GM15510 (cell line): Measurements from ENCODE around the gene LCN2.

ENCODE experiments used
- POLR2A ChIP-seq: IDR thresholded peaks from 3 replicates; pipeline ENCODE4 v1.6.1; 2011; ENCODE audit warnings: borderline replicate concordance; ENCODE audit not compliant: insufficient read length; ENCODE audit errors: extremely low read depth

LCN2 gene

DNA sequence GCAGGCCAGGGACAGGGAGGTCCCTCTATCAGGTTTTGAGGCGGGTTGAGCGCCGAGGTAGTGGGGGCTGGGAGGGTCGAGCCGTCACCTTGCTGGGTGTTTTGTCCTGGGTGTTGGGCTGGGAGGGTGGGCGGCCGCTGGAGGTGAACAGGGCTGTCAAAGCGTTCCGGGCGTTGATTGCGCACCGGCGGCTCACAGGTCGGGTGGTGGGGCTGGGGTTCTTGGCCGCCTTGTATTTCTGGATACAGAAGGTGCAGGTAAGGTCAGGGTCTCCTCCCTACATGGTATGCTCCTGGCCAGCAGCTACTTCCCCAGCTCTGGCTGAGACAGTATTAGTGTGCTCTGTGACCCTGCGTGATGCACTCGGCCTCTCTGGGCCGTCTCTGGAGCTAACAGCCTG, 16.9 kb downstream of the LCN2 start:
- no peak for TF ChIP-seq POLR2A

DNA sequence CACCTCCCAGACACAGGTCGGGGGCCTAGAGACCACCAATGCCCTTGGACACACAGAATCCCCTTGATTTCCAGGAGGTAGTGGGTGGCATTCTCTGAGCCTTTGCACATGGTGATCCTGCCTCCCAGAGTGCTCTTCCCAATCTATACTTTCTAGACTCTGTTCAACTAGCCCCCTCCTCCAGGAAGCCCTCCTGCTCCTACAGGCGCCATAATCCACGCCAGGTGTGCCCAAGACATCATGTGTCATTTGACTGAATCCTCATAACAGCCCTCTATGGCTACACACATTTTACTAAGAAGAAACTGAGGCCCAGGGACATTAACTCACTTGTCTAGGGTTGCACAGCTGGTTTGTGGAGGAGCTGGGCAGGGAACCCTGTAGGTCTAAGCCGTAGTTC, 18.0 kb downstream of the LCN2 start:
- no peak for TF ChIP-seq POLR2A

GRCh38 chr9:128168731-128169308, 19.6 kb downstream of the LCN2 start:
- TF ChIP-seq POLR2A = no peak

DNA sequence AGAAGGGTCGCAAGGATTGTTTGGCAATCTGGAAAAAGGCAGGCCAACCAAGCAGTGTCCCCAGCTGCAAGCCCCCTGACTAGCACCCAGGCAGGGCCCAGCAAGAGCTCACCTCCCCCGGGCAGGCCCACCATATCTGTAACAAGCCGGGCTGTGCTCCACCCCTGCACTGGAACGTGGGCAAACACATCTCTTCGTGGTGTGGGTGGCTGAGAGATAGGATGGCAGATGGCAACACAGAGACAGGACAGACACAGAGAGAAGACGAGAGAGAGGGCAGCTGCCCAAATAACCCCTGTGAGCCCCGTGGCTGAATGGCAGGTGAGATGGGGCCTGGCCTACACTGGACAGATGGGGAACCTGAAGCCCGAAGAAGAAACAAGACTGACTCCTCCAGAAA, 20.2 kb downstream of the LCN2 start:
- TF ChIP-seq POLR2A = no peak

GRCh38 chr9:128169925-128170324, 20.7 kb downstream of the LCN2 start:
- TF ChIP-seq POLR2A = no peak

- no peak for TF ChIP-seq POLR2A
Observed at GRCh38 chr9:128174062-128174461, 24.8 kb downstream of the LCN2 start.

DNA sequence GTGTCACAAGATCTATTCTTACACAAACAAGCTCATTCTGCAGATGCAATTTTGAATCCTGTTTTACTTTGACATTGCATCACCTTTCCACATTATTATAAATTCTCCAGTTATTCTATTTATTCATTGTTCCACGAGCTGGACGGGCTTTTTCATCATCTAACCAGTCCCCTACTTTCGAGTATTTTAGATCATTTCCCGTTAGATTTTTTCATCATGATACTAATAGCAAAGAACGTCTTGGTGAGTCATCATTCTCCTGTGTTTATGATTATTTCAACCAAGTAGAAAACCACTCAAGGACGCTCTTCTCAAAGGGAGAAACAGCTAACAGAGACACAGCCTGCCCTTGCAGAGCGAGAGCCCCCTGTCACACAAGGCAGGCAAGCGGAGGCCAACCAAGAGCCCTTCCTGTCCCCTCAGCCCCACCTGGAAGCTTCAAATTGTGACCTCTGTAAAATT, 25.9 kb downstream of the LCN2 start:
- TF ChIP-seq POLR2A = no peak

- no peak for TF ChIP-seq POLR2A
Observed at GRCh38 chr9:128175726-128176125, 26.5 kb downstream of the LCN2 start.

DNA sequence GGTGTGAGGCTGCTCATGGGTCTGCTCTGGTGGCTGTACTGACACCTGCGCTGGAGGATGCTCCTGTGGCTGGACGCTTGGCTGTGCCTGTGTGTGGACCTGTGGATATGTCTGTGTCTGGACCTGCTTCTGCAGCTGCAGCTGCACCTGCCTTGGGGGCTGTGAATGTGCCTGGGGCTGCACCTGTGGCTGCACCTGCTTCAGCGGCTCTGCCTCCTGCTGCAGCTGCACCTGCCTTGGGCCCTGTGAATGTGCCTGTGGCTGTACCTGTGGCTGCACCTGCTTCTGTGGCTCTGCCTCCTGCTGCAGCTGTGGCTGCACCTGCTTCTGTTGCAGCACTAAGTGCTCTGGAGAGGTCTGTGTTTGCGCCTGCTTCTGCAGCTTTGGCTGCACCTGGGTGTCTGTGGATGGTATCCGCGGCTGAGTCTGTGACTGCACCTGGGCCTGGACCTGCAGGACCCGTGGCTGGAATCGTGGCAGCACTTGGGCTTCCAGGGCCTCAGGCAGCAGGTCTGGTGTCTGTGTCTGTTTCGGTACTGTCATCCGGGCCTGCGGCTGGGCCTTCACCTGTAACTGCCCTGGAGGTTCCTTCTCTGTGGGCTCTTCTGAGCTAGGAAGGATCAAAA, 29.7 kb downstream of the LCN2 start:
- TF ChIP-seq POLR2A = no peak

- TF ChIP-seq POLR2A = no peak
Observed at GRCh38 chr9:128180001-128180400, 30.7 kb downstream of the LCN2 start.

- TF ChIP-seq POLR2A = no peak
Observed at GRCh38 chr9:128180447-128180846, 31.2 kb downstream of the LCN2 start.

DNA sequence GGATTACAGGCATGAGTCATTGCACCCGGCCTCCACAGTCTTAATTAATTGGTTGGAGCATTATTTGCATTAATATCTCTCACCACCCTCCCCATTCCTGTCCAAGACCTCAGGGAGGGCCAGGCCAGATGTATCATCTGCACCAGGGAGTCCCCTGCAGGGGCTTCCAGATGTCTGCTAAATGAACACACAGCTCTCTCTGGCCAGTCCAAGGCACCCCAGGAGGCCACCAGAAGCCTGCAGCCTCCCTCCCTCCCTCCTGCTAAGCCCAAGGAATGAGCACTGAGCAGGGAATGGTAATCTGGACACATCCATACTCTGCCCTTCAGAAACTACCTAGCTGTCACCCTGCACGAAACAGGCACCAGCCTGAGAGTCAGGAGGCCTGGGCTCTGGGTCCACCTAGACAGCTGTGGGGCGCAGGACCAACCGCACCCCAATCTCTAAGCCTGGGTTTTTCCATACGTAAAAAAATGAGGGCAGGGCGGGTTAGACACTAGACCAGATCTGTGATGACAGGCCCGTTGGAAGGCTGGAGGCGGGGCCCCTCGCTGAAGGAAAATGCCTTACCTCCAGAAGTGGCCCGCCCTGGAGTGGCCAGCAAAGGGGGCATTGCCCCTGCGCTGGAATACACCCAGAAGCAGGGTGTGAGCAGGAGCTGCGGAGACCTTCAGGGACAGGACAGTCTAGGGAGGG, 33.8 kb downstream of the LCN2 start:
- TF ChIP-seq POLR2A = no peak

- no peak for TF ChIP-seq POLR2A
Observed at GRCh38 chr9:128185979-128186965, 37.0 kb downstream of the LCN2 start.

GRCh38 chr9:128187361-128187760, 38.1 kb downstream of the LCN2 start:
- no peak for TF ChIP-seq POLR2A

DNA sequence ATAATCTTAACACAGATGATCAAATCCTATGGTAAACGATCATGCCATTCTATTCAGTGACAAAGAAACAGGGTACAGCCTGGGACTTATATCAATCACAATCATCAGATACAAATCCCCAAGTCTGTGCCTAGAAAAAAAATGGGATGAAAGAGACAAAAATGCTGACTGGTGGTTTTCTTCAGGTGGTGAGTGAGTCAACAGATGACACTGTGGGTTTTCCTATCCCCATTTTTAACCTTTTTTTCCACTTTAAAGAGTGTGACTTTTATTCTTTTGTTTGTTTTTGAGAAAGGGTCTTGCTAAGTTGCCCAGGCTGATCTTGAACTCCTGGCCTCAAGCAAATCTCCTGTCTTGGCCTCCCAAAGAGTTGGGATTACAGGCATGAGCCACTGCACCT, 39.0 kb downstream of the LCN2 start:
- TF ChIP-seq POLR2A = no peak
